IMR-90 (cell line): Measurements from ENCODE around the gene ADARB2.

Experiments used
- CEBPB ChIP-seq: IDR thresholded peaks from 2 replicates; pipeline ENCODE4 v1.6.1; 2012; ENCODE audit warnings: low read depth, low read length, improper control_type of control experiment
- CHD1 ChIP-seq: IDR thresholded peaks from 2 replicates; pipeline ENCODE4 v1.6.1; 2012; ENCODE audit warnings: low read depth, low read length, improper control_type of control experiment
- CTCF ChIP-seq: conservative IDR thresholded peaks from 2 replicates; pipeline ENCODE4 v1.5.1; 2012; ENCODE audit warnings: mild to moderate bottlenecking, low read depth, low read length, improper control_type of control experiment
- MXI1 ChIP-seq: IDR thresholded peaks from 2 replicates; pipeline ENCODE4 v1.6.1; 2012; ENCODE audit warnings: low read depth, mild to moderate bottlenecking, low read length, moderate library complexity, borderline replicate concordance
- POLR2A ChIP-seq: IDR thresholded peaks from 2 replicates; pipeline ENCODE4 v1.6.1; 2012; ENCODE audit warnings: mild to moderate bottlenecking, low read depth, low read length
- SMC3 ChIP-seq: fragments of 150-350 bp; IDR thresholded peaks from 2 replicates; pipeline ENCODE4 v1.6.1; 2016; ENCODE audit warnings: low read depth, mild to moderate bottlenecking, antibody characterized with exemption, low read length, moderate library complexity

- TF ChIP-seq CTCF (no peak), SMC3 (no peak), MXI1 (no peak), CHD1 (no peak), CEBPB (no peak), POLR2A (no peak)
Observed at GRCh38 chr10:1202343-1202742, 535.0 kb downstream of the ADARB2 start.
